HepG2 (cell line): Measurements from ENCODE around the gene CA7. TPM values are rescaled to one million over a fixed set of nuclear protein-coding genes. Genes with fewer than 3 reads are reported as not detected.

Experiments
- ATAC-seq: fragments of 200-7000 bp; cut with Tn5 transposase; 3 replicates; pipeline ENCODE4 v1.9.1; 2020; ENCODE audit warnings: mild to moderate bottlenecking, moderate library complexity
- BruUV-seq: library from RNA; stranded (reverse); fragments of 400-500 nt; replicated peaks from 2 replicates; lab custom pipeline; 2021; lab: Mats Ljungman, UMichigan
- CTCF ChIA-PET: fragments of 300-600 bp; formaldehyde crosslinking; extraction: SDS; loops from one replicate; lab custom pipeline; 2021; ENCODE audit warnings: low total read pairs, inconsistent platforms, low intra/inter-chr PET ratio; lab: Yijun Ruan, JAX
- POLR2A ChIA-PET: fragments of 350-600 bp; sonication (Branson Sonifier 250); formaldehyde crosslinking; loops from one replicate; lab custom pipeline; 2020; ENCODE audit warnings: antibody characterized with exemption, inconsistent platforms; lab: Yijun Ruan, JAX
- DNase-seq: peaks from one replicate; pipeline ENCODE4 v3.0.0-alpha.2; 2015; ENCODE audit warnings: low spot score
- FAIRE-seq: peaks from 3 replicates; lab custom pipeline; 2011; peaks lifted over from hg19 to GRCh38; lab: Jason Lieb, UNC
- H2AFZ ChIP-seq: one replicate; pipeline ENCODE4 v1.6.1; 2011; ENCODE audit warnings: low read length, inconsistent platforms
- H3K27ac ChIP-seq: fragments of 300-600 bp; 3 replicates; pipeline ENCODE4 v1.8.0; 2011; ENCODE audit warnings: mixed run types, mild to moderate bottlenecking, mixed read lengths, low read length, inconsistent platforms; ENCODE audit not compliant: insufficient read depth; ENCODE audit errors: extremely low read length
- H3K27me3 ChIP-seq, 2 experiments: fragments of 200-600 bp in 1 of 2; 2 replicates in 1 of 2; 3 replicates in 1 of 2; pipeline versions ENCODE4 v1.6.0 to v1.8.0; 2011; ENCODE audit warnings: low read length in 2 of 2, mild to moderate bottlenecking in 2 of 2, moderate library complexity in 2 of 2, inconsistent platforms in 1 of 2; ENCODE audit not compliant: insufficient read depth in 2 of 2, control insufficient read depth in 1 of 2
- H3K36me3 ChIP-seq, 2 experiments: fragments of 200-600 bp in 1 of 2; replicated peaks in 1 of 2; 2 replicates in 1 of 2; 3 replicates in 1 of 2; pipeline versions ENCODE4 v1.5.1 to v1.8.0; 2011; ENCODE audit warnings: low read length in 2 of 2, inconsistent platforms in 1 of 2; ENCODE audit not compliant: insufficient read depth in 2 of 2, control insufficient read depth in 1 of 2
- H3K4me1 ChIP-seq: 2 replicates; pipeline ENCODE4 v1.5.1; 2012; ENCODE audit warnings: low read length, inconsistent platforms; ENCODE audit not compliant: insufficient read depth
- H3K4me2 ChIP-seq: 2 replicates; pipeline ENCODE4 v1.6.0; 2011; ENCODE audit warnings: low read depth, low read length, inconsistent platforms
- H3K4me3 ChIP-seq, 3 experiments: fragments of 200-600 bp in 1 of 3; sonication (generic), shearing (Covaris generic) in 1 of 3; replicated peaks in 1 of 3; 2 replicates each; pipeline ENCODE4 v1.5.1; 2011 to 2016; ENCODE audit warnings: low read length in 3 of 3, inconsistent platforms in 2 of 3, low read depth in 2 of 3, mild to moderate bottlenecking in 2 of 3, control low read depth in 1 of 3, mixed read lengths in 1 of 3; ENCODE audit not compliant: insufficient read depth in 1 of 3
- H3K79me2 ChIP-seq: one replicate; pipeline ENCODE4 v1.6.1; 2011; ENCODE audit warnings: low read length, inconsistent platforms; ENCODE audit not compliant: insufficient read depth
- H3K9ac ChIP-seq: 2 replicates; pipeline ENCODE4 v1.6.0; 2011; ENCODE audit warnings: mild to moderate bottlenecking, low read depth, low read length, inconsistent platforms; ENCODE audit not compliant: insufficient read depth
- H3K9me3 ChIP-seq: 2 replicates; pipeline ENCODE4 v1.5.1; 2012; ENCODE audit warnings: mild to moderate bottlenecking, low read length
- H4K20me1 ChIP-seq: 2 replicates; pipeline ENCODE4 v1.6.0; 2011; ENCODE audit warnings: inconsistent platforms, mild to moderate bottlenecking, low read length, moderate library complexity; ENCODE audit not compliant: insufficient read depth
- BRF2 ChIP-seq: sonication (generic); formaldehyde crosslinking; IDR thresholded peaks from 2 replicates; pipeline ENCODE4 v1.8.1; 2022; ENCODE audit warnings: mild to moderate bottlenecking, missing genetic modification reagents
- CENPX ChIP-seq: sonication (generic); formaldehyde crosslinking; IDR thresholded peaks from 2 replicates; pipeline ENCODE4 v1.9.0; 2021; ENCODE audit warnings: mild to moderate bottlenecking, missing genetic modification reagents, moderate library complexity
- FOXK2 ChIP-seq: fragments of 450-650 bp; IDR thresholded peaks from 2 replicates; pipeline ENCODE4 v1.6.1; 2016
- RNF219 ChIP-seq: sonication (generic); formaldehyde crosslinking; IDR thresholded peaks from 2 replicates; pipeline ENCODE4 v1.5.0; 2020; ENCODE audit warnings: mild to moderate bottlenecking, missing genetic modification reagents
- ZFP36 ChIP-seq: fragments of 150-350 bp; IDR thresholded peaks from 2 replicates; pipeline ENCODE4 v1.6.1; 2018; ENCODE audit warnings: borderline replicate concordance, low read length, low read depth; ENCODE audit not compliant: partially characterized antibody
- ZNF234 ChIP-seq: sonication (generic); formaldehyde crosslinking; conservative IDR thresholded peaks from 2 replicates; pipeline ENCODE4 v1.5.1; 2020; ENCODE audit warnings: mild to moderate bottlenecking, missing genetic modification reagents
- ZNF605 ChIP-seq: sonication (generic); formaldehyde crosslinking; IDR thresholded peaks from 2 replicates; pipeline ENCODE4 v1.8.0; 2022; ENCODE audit warnings: mild to moderate bottlenecking, missing genetic modification reagents
- ZNF740 ChIP-seq: sonication (generic); formaldehyde crosslinking; IDR thresholded peaks from 2 replicates; pipeline ENCODE4 v1.4.0; 2020; ENCODE audit warnings: missing genetic modification reagents
- WGBS: methylation state at CpG from one replicate; pipeline ENCODE4 v1.1.6; 2017; ENCODE audit warnings: low lambda C conversion rate; 5-methylcytosine and 5-hydroxymethylcytosine counted together
- in situ Hi-C: cut with HindIII; loops from 2 replicates; pipeline ENCODE4 v1.10.0; 2017; ENCODE audit warnings: low pct_unique_long_range_greater_than_20kb; ENCODE audit not compliant: extremely low pct_ligation_motif_present
- intact Hi-C: fragments of 100-400 bp; cut with micrococcal nuclease; formaldehyde crosslinking; loops from one replicate; pipeline ENCODE4 v1.10.0; 2022; ENCODE audit not compliant: unreplicated experiment
- polyA plus RNA-seq, 8 experiments: library from polyadenylated mRNA; depleted of rRNA in 3 of 8; stranded (reverse) in 7 of 8; unstranded in 1 of 8; fragments of >200 nt; fragmentation: Illumina TruSeq in 4 of 8; extraction: Trizol in 4 of 8; gene quantifications; 2 replicates each; pipeline versions ENCODE4 v1.2.1 to v1.2.3, GENCODE V29; 2011 to 2016; ENCODE audit warnings: low read depth in 4 of 8, missing spikeins in 1 of 8, mixed read lengths in 1 of 8; ENCODE audit not compliant: insufficient read depth in 1 of 8
- total RNA-seq, 5 experiments: library from RNA; depleted of rRNA; stranded (reverse); fragments of >200 nt; fragmentation: Illumina TruSeq; extraction: Trizol; gene quantifications; 2 replicates each; pipeline ENCODE4 v1.2.3, GENCODE V29; 2016; ENCODE audit warnings: low read depth in 1 of 5

CA7 gene
- total and polyA plus RNA-seq, 2 of the 13 experiments (the other 11 are each of a cell fraction or from before 2014, with no cell fraction given) = not detected

GRCh38 chr16:66853261-66854139, 9.3 kb downstream of the CA7 start:
- no peak for TF ChIP-seq FOXK2
- no peak for TF ChIP-seq ZFP36
- TF ChIP-seq ZNF234 = no peak
- TF ChIP-seq CENPX (CRISPR knock-in tag) = no peak
- TF ChIP-seq RNF219 (CRISPR knock-in tag) = no peak
- TF ChIP-seq ZNF740 (CRISPR knock-in tag) = no peak
- no peak for TF ChIP-seq ZNF605 (CRISPR knock-in tag)
- no peak for TF ChIP-seq BRF2 (CRISPR knock-in tag)
- Histone ChIP-seq H3K9ac (no peak overlapping the region), H3K9me3 (no peaks in the 10 kb centered on the region), H3K27ac (no peak overlapping the region), H3K4me3 (no peak overlapping the region), H4K20me1 (no peaks in the 10 kb centered on the region), H3K4me2 (no peak overlapping the region), H3K27me3 (peaks cover 0 to 30% of the 10 kb centered on the region in 2 experiments; a peak in 3 of 5 replicates), H3K4me1 (no peaks in the 10 kb centered on the region), H2AFZ (no peak overlapping the region), H3K79me2 (no peaks in the 10 kb centered on the region), H3K36me3 (no peaks in the 10 kb centered on the region)
- ChIA-PET CTCF (no interaction called here), POLR2A (no interaction called here)
- ATAC-seq (no peak), FAIRE-seq (no peak), DNase-seq (no peak)
- intact Hi-C loops (no loop called here), in situ Hi-C loops (loop anchor here (25.0 kb wide), 1 partner anchor 441 kb away; no protein-coding TSS in a partner anchor)
- no TSS peak for BruUV-seq
- 24% methylated on average over 6 of the region's 15 CpGs for WGBS
